ENCODE measurements around the gene MXD3.
A peak's percentile ranks its signal among the peaks of the same experiment; 100 is the strongest.
"Not testable (repeated sequence)": the region's sequence is repeated elsewhere in the genome, so short reads cannot be mapped to it uniquely, and the experiment has no call there.

MXD3 gene, protein sequence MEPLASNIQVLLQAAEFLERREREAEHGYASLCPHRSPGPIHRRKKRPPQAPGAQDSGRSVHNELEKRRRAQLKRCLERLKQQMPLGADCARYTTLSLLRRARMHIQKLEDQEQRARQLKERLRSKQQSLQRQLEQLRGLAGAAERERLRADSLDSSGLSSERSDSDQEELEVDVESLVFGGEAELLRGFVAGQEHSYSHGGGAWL

DNA sequence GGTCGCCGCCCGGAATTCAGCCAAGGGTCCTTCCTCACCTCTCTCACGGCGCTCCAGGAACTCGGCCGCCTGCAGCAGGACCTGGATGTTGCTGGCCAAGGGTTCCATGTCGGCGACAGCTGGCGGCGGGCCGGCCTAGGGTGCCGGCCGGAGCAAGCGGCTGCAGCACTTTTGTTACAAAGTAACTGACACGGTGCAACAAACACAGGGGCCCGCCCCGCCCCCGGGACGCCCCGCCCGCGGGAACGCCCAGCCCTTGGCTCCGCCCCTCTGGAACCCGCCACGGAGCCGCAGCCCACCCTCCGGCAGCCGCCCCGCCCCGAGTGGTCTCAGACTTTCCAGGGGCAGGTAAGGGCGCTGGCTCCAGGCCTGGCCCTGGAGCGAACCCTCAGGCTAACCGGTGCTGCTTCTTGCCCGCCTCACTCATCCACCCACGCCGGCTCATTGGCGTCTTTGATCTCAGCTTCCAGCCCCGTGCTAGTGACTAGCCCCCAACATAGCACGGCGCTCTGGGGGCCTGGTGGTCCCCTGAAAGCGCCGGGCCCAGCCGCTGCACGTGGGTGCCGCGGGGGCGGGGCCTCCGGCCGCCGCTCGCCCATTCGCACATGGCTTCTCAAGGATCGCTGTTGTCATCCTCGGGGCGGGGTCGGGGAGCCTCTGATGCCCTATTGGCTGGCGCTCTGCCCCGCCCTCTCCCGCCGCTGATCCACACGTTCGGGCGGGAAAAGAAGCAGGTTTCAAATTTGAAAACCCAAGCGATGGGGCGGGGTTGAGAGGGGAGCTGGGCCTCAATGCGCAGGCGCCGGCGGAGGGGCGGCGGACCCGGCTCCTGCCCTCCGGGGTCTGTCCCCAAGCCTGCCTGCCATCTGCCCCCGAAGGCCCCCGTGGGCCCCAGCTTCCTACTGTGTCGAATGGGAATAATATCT is at the start of gene MXD3:
Gene MXD3, minus strand, starts transcription at position 176 of the 926 bp plus-strand sequence. Its CDS starts 68 bp downstream, at position 108.
- DNase-seq (ENCODE audit: low read depth): peak; percentile 83
- H3K4me3 ChIP-seq (ENCODE audit: low read depth, low read length): peak within 1 kb of the TSS; percentile 77
- TF ChIP-seq, protein P1, sequence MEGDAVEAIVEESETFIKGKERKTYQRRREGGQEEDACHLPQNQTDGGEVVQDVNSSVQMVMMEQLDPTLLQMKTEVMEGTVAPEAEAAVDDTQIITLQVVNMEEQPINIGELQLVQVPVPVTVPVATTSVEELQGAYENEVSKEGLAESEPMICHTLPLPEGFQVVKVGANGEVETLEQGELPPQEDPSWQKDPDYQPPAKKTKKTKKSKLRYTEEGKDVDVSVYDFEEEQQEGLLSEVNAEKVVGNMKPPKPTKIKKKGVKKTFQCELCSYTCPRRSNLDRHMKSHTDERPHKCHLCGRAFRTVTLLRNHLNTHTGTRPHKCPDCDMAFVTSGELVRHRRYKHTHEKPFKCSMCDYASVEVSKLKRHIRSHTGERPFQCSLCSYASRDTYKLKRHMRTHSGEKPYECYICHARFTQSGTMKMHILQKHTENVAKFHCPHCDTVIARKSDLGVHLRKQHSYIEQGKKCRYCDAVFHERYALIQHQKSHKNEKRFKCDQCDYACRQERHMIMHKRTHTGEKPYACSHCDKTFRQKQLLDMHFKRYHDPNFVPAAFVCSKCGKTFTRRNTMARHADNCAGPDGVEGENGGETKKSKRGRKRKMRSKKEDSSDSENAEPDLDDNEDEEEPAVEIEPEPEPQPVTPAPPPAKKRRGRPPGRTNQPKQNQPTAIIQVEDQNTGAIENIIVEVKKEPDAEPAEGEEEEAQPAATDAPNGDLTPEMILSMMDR (IDR thresholded peaks at IDR 0.05; ENCODE audit: low read depth, low read length, missing control alignments): no peak

DNA sequence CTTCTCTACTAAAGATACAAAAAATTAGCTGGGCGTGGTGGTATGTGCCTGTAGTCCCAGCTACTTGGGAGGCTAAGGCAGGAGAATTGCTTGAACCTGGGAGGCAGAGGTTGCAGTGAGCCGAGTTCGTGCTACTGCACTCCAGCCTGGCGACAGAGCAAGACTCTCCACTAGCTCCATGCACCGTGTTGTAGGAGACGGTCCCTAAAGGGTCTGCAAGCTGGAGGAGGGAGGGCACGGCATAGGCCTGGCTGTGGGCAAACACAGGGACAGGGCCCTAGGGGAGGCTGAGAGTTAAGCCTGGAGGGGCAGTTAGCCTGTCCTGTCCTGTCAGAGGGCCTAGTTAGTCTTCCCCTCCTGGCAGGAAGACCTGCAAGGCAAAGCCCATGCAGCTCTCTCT is 49.0 kb upstream of the MXD3 start:
- not testable (repeated sequence) for DNase-seq (ENCODE audit: low read depth); H3K4me3 ChIP-seq (ENCODE audit: low read depth, low read length)

DNA sequence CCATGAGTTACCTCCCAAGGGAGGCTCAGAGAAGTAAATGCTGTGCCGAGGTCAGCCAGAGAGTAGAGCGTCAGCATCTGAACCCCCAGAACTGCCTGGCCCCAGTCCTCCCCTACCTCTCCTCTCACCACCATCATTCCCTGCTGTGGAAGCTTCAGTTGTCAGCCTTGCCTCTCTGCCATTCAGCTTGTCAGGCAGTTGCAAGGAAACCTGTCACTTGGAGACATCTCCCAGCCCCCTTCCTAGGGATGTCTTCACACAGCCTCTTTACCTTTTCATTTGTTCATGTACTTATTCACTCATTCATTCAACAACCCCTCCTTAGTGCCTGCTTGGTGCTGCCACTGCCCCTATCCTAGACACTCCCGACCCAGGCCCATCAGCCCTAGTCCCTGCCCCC is 48.2 kb upstream of the MXD3 start:
- no peak for DNase-seq (ENCODE audit: low read depth)
- TF ChIP-seq, protein P1 (IDR thresholded peaks at IDR 0.05; ENCODE audit: low read depth, low read length, missing control alignments): no peak
- H3K4me3 ChIP-seq (ENCODE audit: low read depth, low read length): no peak overlapping the region

DNA sequence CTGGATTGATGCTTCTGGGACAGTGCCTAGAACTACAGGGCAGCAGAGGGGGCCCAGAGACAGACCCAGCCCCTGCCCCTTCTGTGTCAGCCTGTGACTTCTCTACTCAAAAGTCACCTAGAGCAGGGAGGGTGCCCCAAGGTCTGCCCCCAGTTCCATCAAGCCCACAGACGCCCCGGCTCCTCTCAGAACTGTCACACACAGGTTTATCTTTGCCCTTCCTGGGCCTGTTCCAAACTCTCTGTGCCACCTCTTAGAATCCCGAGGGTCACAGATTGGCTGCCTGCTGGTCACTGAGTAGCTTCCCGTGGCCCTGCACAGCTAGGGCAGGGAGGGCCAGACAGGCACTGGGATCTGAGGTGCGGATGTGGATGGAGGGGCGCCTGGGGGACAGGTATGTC is 47.8 kb upstream of the MXD3 start:
- peak overlapping the region; percentile 76 for H3K4me3 ChIP-seq (ENCODE audit: low read depth, low read length)
- TF ChIP-seq, protein P1 (IDR thresholded peaks at IDR 0.05; ENCODE audit: low read depth, low read length, missing control alignments): no peak
- DNase-seq (ENCODE audit: low read depth): no peak

DNA sequence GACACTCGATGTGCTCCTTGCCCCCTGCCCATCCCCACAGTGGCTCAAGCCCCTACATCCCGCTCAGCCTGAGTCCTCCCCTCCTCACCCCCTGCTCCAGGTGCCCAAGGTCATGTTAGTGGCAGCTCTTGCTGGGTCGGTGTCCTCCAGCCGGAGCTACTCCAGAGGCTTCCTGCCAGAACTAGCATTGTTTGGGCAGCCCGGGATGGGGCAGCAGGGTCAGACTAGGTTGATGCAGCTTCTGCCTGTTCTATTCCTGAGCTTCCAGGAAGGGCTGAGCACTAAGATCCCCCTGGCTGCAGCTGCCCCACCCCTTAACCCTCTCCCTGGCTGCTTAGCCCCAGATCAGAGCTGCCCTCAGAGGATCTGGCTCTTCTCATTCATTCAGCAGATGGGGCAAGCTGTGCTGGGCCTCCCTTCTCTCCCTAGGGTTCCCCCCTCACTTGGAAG is 46.7 kb upstream of the MXD3 start:
- TF ChIP-seq, protein P1 (IDR thresholded peaks at IDR 0.05; ENCODE audit: low read depth, low read length, missing control alignments): no peak
- peak overlapping the region; percentile 76 for H3K4me3 ChIP-seq (ENCODE audit: low read depth, low read length)

DNA sequence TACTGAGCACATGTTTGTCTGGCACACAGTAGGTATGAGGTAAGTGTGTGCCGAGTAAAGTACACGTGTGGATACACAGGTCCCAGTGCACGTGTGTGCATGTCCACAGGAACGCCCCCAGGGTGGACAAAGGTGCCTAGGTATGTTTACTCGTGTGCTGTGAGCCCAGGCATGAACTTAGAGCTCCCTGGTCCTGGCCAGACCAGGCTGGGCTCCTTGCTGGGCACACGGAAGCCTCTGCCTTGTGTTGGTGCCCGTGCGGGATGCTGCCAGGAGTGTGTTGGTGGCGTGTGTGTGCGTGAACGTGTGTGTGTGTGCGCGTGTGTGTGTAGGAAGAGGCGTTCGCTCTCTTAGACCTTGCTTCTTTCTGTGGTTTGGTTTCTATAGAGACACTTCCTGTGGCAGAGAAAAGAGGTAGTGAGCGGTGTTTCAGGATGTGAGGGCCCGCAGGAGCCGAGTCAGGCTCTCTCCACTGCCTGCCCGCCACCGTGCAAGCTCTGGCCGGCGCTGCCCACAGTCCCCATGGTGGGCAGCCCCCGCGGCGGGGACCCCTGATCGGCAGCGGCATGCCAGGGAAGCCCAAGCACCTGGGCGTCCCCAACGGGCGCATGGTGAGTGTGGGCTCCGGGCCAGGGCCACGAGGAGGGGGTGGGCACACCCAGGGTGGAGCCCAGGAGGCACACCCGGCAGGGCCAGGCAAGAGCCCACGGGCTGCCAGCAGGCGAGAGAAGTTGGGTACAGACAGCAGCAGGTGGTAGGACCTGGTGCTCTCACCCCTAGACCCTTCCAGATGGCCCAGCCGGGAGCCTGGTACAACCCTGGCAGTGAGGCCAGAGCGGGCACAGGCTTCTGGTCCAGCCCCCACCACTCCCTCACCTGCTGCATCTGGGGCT is 46.0 kb upstream of the MXD3 start, which contains the start of gene RGS14:
Gene RGS14, plus strand, starts transcription at position 466 of the 893 bp plus-strand sequence. Its CDS starts 101 bp downstream, at position 567.
- peak; percentile 87 for DNase-seq (ENCODE audit: low read depth)
- TF ChIP-seq, protein P1 (IDR thresholded peaks at IDR 0.05; ENCODE audit: low read depth, low read length, missing control alignments): no peak
- peak within 1 kb of the TSS; percentile 76 for H3K4me3 ChIP-seq (ENCODE audit: low read depth, low read length)

More for the DNA sequence above, 46.7 kb upstream of the MXD3 start:
- no peak for DNase-seq (ENCODE audit: low read depth)
